ENCODE results near the gene UNKL.

GRCh38 chr16:1350691-1351090, 63.8 kb downstream of the UNKL start:
- TF ChIP-seq, protein P1, sequence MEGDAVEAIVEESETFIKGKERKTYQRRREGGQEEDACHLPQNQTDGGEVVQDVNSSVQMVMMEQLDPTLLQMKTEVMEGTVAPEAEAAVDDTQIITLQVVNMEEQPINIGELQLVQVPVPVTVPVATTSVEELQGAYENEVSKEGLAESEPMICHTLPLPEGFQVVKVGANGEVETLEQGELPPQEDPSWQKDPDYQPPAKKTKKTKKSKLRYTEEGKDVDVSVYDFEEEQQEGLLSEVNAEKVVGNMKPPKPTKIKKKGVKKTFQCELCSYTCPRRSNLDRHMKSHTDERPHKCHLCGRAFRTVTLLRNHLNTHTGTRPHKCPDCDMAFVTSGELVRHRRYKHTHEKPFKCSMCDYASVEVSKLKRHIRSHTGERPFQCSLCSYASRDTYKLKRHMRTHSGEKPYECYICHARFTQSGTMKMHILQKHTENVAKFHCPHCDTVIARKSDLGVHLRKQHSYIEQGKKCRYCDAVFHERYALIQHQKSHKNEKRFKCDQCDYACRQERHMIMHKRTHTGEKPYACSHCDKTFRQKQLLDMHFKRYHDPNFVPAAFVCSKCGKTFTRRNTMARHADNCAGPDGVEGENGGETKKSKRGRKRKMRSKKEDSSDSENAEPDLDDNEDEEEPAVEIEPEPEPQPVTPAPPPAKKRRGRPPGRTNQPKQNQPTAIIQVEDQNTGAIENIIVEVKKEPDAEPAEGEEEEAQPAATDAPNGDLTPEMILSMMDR (tag by site-specific recombination; IDR thresholded peaks at IDR 0.05) = no peak
- TF ChIP-seq ZNF76 (tag by site-specific recombination; IDR thresholded peaks at IDR 0.05; ENCODE audit: borderline replicate concordance, low read depth) = no peak
- TF ChIP-seq ZNF777 (tag by site-specific recombination; IDR thresholded peaks at IDR 0.05; ENCODE audit: borderline replicate concordance) = no peak
- no peak for TF ChIP-seq ZNF677 (tag by site-specific recombination; IDR thresholded peaks at IDR 0.05)
- no peak for TF ChIP-seq ZNF157 (tag by site-specific recombination; IDR thresholded peaks at IDR 0.05)
- TF ChIP-seq SALL2 (tag by site-specific recombination; IDR thresholded peaks at IDR 0.05; ENCODE audit: borderline replicate concordance) = no peak
- no peak for TF ChIP-seq TCF7L2 (IDR thresholded peaks at IDR 0.05; ENCODE audit: borderline replicate concordance, low read depth, low read length)
- TF ChIP-seq ZNF302 (tag by site-specific recombination; IDR thresholded peaks at IDR 0.05; ENCODE audit: low read depth) = no peak
- TF ChIP-seq, protein P2, sequence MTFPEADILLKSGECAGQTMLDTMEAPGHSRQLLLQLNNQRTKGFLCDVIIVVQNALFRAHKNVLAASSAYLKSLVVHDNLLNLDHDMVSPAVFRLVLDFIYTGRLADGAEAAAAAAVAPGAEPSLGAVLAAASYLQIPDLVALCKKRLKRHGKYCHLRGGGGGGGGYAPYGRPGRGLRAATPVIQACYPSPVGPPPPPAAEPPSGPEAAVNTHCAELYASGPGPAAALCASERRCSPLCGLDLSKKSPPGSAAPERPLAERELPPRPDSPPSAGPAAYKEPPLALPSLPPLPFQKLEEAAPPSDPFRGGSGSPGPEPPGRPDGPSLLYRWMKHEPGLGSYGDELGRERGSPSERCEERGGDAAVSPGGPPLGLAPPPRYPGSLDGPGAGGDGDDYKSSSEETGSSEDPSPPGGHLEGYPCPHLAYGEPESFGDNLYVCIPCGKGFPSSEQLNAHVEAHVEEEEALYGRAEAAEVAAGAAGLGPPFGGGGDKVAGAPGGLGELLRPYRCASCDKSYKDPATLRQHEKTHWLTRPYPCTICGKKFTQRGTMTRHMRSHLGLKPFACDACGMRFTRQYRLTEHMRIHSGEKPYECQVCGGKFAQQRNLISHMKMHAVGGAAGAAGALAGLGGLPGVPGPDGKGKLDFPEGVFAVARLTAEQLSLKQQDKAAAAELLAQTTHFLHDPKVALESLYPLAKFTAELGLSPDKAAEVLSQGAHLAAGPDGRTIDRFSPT (tag by site-specific recombination; IDR thresholded peaks at IDR 0.05) = no peak
- TF ChIP-seq ZBTB20 (tag by site-specific recombination; IDR thresholded peaks at IDR 0.05) = no peak
- no peak for TF ChIP-seq ZSCAN23 (tag by site-specific recombination; IDR thresholded peaks at IDR 0.05)
- TF ChIP-seq GLI4 (tag by site-specific recombination; IDR thresholded peaks at IDR 0.05) = no peak
